Lung (tissue), 12 donors: ENCODE data around the gene LUM. TPM values are rescaled to one million over a fixed set of nuclear protein-coding genes. Genes with fewer than 3 reads are reported as not detected.

Experiments used
- ATAC-seq: fragments of 200-7000 bp; cut with Tn5 transposase; one replicate; pipeline ENCODE4 v1.9.1; 2020; ENCODE audit warnings: moderate number of reproducible peaks; ENCODE audit not compliant: insufficient read depth, low FRiP score
- DNase-seq, 3 donors: peaks; one replicate each; pipeline ENCODE4 v3.0.0-alpha.2; 2013 to 2017
- H3K27ac ChIP-seq, 2 donors: one replicate each; pipeline ENCODE4 v1.5.1; 2013; ENCODE audit warnings: mild to moderate bottlenecking in 2 of 2, moderate library complexity in 2 of 2, control low read depth in 1 of 2, inconsistent platforms in 1 of 2, low read depth in 1 of 2, low read length in 1 of 2
- H3K27me3 ChIP-seq, 3 donors: one replicate each; pipeline ENCODE4 v1.5.1; 2013; ENCODE audit warnings: low read length in 2 of 3; ENCODE audit not compliant: control insufficient read depth in 3 of 3, insufficient read depth in 3 of 3
- H3K36me3 ChIP-seq, 4 donors: one replicate each; pipeline ENCODE4 v1.5.1; 2013; ENCODE audit warnings: low read length in 4 of 4, mild to moderate bottlenecking in 1 of 4, moderate library complexity in 1 of 4; ENCODE audit not compliant: control insufficient read depth in 4 of 4, insufficient read depth in 4 of 4
- H3K4me1 ChIP-seq, 5 donors: one replicate each; pipeline ENCODE4 v1.5.1; 2013; ENCODE audit warnings: low read length in 5 of 5, mild to moderate bottlenecking in 2 of 5, moderate library complexity in 1 of 5; ENCODE audit not compliant: control insufficient read depth in 5 of 5, insufficient read depth in 5 of 5
- H3K4me3 ChIP-seq: one replicate; pipeline ENCODE4 v1.5.1; 2013; ENCODE audit warnings: mild to moderate bottlenecking, control low read depth, moderate library complexity
- H3K9ac ChIP-seq, 2 donors: one replicate each; pipeline ENCODE4 v1.5.1; 2013; ENCODE audit warnings: low read length in 2 of 2, control low read depth in 1 of 2; ENCODE audit not compliant: insufficient read depth in 1 of 2
- H3K9me3 ChIP-seq, 4 donors: one replicate each; pipeline ENCODE4 v1.5.1; 2013; ENCODE audit warnings: low read length in 3 of 4, mild to moderate bottlenecking in 1 of 4, moderate library complexity in 1 of 4; ENCODE audit not compliant: control insufficient read depth in 4 of 4, insufficient read depth in 3 of 4
- CTCF ChIP-seq: IDR thresholded peaks from 2 replicates; pipeline ENCODE4 v1.5.1; 2012; ENCODE audit warnings: mild to moderate bottlenecking; ENCODE audit errors: control extremely low read depth, extremely low read depth
- WGBS, 2 donors: extraction: QIAGEN DNeasy Blood & Tissue Kit; methylation state at CpG; one replicate each; pipeline ENCODE4 v1.1.7; 2013; 5-methylcytosine and 5-hydroxymethylcytosine counted together
- polyA plus RNA-seq, 2 donors: library from polyadenylated mRNA; stranded (reverse); fragments of 200-250 nt; gene quantifications; one replicate each; pipeline ENCODE4 v1.2.1, GENCODE V29; 2013
- total RNA-seq, 2 donors: library from RNA; depleted of rRNA in 1 of 2; stranded (reverse); fragments of >200 nt in 1 of 2; gene quantifications; one replicate each; pipeline ENCODE4 v1.2.1, GENCODE V29; 2014 to 2021
- donor health status: control.
- donor health status: control.
- donor health status: Bipolar disorder and iron deficiency.
- donor health status: healthy.
- donor health status: DM: yes; HTN: yes; CAD: no.

Gene LUM
- total and polyA plus RNA-seq, 4 donors, result 74.5 to 593 (median 218) TPM

GRCh38 chr12:91133871-91134270 is 22.6 kb upstream of the LUM start:
- no peak overlapping the region for H3K4me3 ChIP-seq
- DNase-seq (no peak), ATAC-seq (no peak)
- no peaks in the 10 kb centered on the region for H3K27me3 ChIP-seq
- no peaks in the 10 kb centered on the region for H3K9me3 ChIP-seq
- H3K36me3 ChIP-seq, result no peaks in the 10 kb centered on the region
- TF ChIP-seq CTCF, result no peak
- peaks cover 0 to 21% (median 5%) of the 10 kb centered on the region in 5 donors for H3K4me1 ChIP-seq
- 84 to 89% methylated on average over 1 of the region's 1 CpG for WGBS, 2 donors
- no peak overlapping the region for H3K9ac ChIP-seq
- no peak overlapping the region for H3K27ac ChIP-seq

DNA sequence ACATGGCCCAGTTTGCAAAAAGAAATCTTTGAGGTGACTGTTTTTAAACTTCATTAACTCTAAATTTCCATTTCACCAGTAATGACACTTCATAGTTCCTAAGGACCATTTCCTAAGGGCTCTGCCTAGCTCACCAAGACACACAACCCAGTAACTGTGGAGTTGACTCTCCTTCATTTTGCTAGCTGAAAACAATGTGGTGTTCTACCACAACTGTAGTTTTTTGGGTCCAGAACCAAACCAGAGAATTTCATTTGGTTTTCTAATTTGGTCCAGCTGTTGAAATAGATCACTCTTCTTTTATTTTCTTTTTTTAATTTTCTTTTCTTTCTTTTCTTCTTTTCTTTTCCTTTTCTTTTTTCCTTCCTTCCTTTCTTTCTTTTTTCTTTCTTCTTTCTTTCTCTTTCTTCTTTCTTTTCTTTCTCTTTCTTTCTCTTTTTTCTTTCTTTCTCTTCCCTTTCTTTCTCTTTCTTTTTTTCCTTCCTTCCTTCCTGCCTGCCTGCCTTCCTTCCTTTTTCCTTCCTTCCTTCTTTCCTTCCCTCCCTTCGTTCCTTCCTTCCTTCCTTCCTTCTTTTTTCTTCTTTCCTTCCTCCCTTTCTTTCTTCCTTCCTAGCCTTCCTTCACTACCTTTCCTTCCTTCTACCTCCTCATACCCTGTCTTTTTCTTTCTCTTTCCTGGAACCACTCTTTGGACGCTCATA is 18.5 kb upstream of the LUM start:
- Histone ChIP-seq H3K27ac (no peak overlapping the region), H3K9ac (no peak overlapping the region), H3K36me3 (no peaks in the 10 kb centered on the region), H3K27me3 (no peaks in the 10 kb centered on the region), H3K9me3 (no peaks in the 10 kb centered on the region), H3K4me3 (no peak overlapping the region), H3K4me1 (peaks cover 0 to 12% (median 0%) of the 10 kb centered on the region in 5 donors)
- ATAC-seq (no peak), DNase-seq (no peak)
- no peak for TF ChIP-seq CTCF
- WGBS, 2 donors, result 81 to 85% methylated on average over 2 of the region's 2 CpGs

DNA sequence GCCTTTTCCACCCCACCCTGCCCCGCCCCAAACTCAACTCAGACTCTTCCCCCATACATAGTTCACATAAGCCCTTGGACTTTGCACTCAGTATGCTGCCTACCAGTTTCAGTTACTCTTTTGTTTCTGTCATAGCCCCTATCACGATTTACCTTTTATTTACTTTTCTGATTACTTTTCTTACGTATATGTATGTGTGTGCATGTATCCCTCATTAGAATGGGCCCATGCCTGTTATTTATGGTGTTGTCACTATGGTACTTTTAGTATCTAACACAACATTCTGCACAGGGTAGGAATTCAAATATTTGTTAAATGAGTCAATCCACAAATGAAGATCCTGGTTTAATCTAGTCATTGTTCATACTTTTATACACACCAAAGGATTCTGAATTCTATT is 16.5 kb upstream of the LUM start:
- Histone ChIP-seq H3K27ac (no peak overlapping the region), H3K27me3 (no peaks in the 10 kb centered on the region), H3K36me3 (no peaks in the 10 kb centered on the region), H3K4me1 (peaks cover 0 to 7% (median 0%) of the 10 kb centered on the region in 5 donors), H3K4me3 (no peak overlapping the region), H3K9ac (no peak overlapping the region), H3K9me3 (no peaks in the 10 kb centered on the region)
- ATAC-seq (peak; percentile 27), DNase-seq (no peak)
- WGBS, 2 donors, result 84 to 93% methylated on average over 3 of the region's 3 CpGs
- TF ChIP-seq CTCF, result no peak

GRCh38 chr12:91127306-91127705 is 16.0 kb upstream of the LUM start:
- H3K27me3 ChIP-seq, result no peaks in the 10 kb centered on the region
- H3K9ac ChIP-seq, result no peak overlapping the region
- H3K27ac ChIP-seq, result no peak overlapping the region
- 82 to 88% methylated on average over 2 of the region's 2 CpGs for WGBS, 2 donors
- no peak overlapping the region for H3K4me3 ChIP-seq
- TF ChIP-seq CTCF, result no peak
- H3K9me3 ChIP-seq, result no peaks in the 10 kb centered on the region
- ATAC-seq (no peak), DNase-seq (no peak)
- H3K36me3 ChIP-seq, result no peaks in the 10 kb centered on the region
- H3K4me1 ChIP-seq, result peaks cover 0 to 4% (median 0%) of the 10 kb centered on the region in 5 donors
